Spinal cord (tissue), 10 donors: ENCODE measurements around the gene TAGLN3. TPM values are rescaled to one million over a fixed set of nuclear protein-coding genes. Genes with fewer than 3 reads are reported as not detected.

ENCODE experiments used
- DNase-seq, 6 donors: peaks; one replicate each; pipeline versions ENCODE4 v3.0.0 to v3.0.0-alpha.2; 2013 to 2015; ENCODE audit warnings: low spot score in 6 of 6, low read depth in 4 of 6
- H3K27ac ChIP-seq: one replicate; pipeline ENCODE4 v1.5.1; 2013; ENCODE audit warnings: low read depth, low read length, control low read depth
- H3K27me3 ChIP-seq: one replicate; pipeline ENCODE4 v1.6.1; 2013; ENCODE audit warnings: low read length; ENCODE audit not compliant: control insufficient read depth, insufficient read depth
- H3K36me3 ChIP-seq: one replicate; pipeline ENCODE4 v1.6.1; 2013; ENCODE audit warnings: low read length; ENCODE audit not compliant: control insufficient read depth, insufficient read depth
- H3K4me1 ChIP-seq: one replicate; pipeline ENCODE4 v1.6.1; 2013; ENCODE audit warnings: low read length; ENCODE audit not compliant: control insufficient read depth, insufficient read depth
- H3K4me3 ChIP-seq: one replicate; pipeline ENCODE4 v1.5.1; 2013; ENCODE audit warnings: low read depth, low read length, control low read depth
- H3K9me3 ChIP-seq: one replicate; pipeline ENCODE4 v1.6.1; 2013; ENCODE audit warnings: low read length; ENCODE audit not compliant: control insufficient read depth, insufficient read depth
- WGBS: methylation state at CpG from one replicate; pipeline ENCODE4 v1.1.5; 2013; ENCODE audit warnings: missing lambda C conversion rate; ENCODE audit not compliant: insufficient coverage; 5-methylcytosine and 5-hydroxymethylcytosine counted together
- polyA plus RNA-seq, 2 donors: library from polyadenylated mRNA; unstranded; fragments of 120-200 nt; gene quantifications; one replicate each; pipeline ENCODE4 v1.2.1, GENCODE V29; 2013; ENCODE audit not compliant: insufficient read length in 2 of 2
- total RNA-seq, 2 donors: library from RNA; depleted of rRNA in 1 of 2; stranded (reverse); fragments of 120-200 nt in 1 of 2; fragments of >200 nt in 1 of 2; gene quantifications; one replicate each; pipeline versions ENCODE4 v1.2.3 to v1.2.4, GENCODE V29; 2013 to 2014
- donor health status: healthy.

The TAGLN3 gene
- total and polyA plus RNA-seq, 4 donors: 52.6 to 171 (median 114) TPM

GRCh38 chr3:111972891-111973290 lies 25.8 kb upstream of the TAGLN3 start:
- Histone ChIP-seq H3K27me3 (no peaks in the 10 kb centered on the region), H3K4me1 (no peaks in the 10 kb centered on the region), H3K9me3 (no peaks in the 10 kb centered on the region), H3K27ac (no peak overlapping the region), H3K4me3 (no peak overlapping the region), H3K36me3 (no peaks in the 10 kb centered on the region)
- WGBS: no CpG with 5 or more reads among the region's 3 CpGs
- no peak for DNase-seq

- Histone ChIP-seq H3K27me3 (no peaks in the 10 kb centered on the region), H3K36me3 (no peaks in the 10 kb centered on the region), H3K4me3 (no peak overlapping the region), H3K27ac (no peak overlapping the region), H3K9me3 (no peaks in the 10 kb centered on the region), H3K4me1 (no peaks in the 10 kb centered on the region)
- WGBS: 89% methylated on average over 1 of the region's 2 CpGs
- DNase-seq: no peak
Observed at GRCh38 chr3:111975131-111975530, 23.6 kb upstream of the TAGLN3 start.

- no peak overlapping the region for H3K27ac ChIP-seq
- no peaks in the 10 kb centered on the region for H3K9me3 ChIP-seq
- WGBS: no CpG with 5 or more reads among the region's 2 CpGs
- no peak overlapping the region for H3K4me3 ChIP-seq
- H3K36me3 ChIP-seq: no peaks in the 10 kb centered on the region
- no peaks in the 10 kb centered on the region for H3K27me3 ChIP-seq
- peaks cover 6% of the 10 kb centered on the region for H3K4me1 ChIP-seq
- no peak for DNase-seq
Observed at GRCh38 chr3:111976254-111976653, 22.5 kb upstream of the TAGLN3 start.

DNA sequence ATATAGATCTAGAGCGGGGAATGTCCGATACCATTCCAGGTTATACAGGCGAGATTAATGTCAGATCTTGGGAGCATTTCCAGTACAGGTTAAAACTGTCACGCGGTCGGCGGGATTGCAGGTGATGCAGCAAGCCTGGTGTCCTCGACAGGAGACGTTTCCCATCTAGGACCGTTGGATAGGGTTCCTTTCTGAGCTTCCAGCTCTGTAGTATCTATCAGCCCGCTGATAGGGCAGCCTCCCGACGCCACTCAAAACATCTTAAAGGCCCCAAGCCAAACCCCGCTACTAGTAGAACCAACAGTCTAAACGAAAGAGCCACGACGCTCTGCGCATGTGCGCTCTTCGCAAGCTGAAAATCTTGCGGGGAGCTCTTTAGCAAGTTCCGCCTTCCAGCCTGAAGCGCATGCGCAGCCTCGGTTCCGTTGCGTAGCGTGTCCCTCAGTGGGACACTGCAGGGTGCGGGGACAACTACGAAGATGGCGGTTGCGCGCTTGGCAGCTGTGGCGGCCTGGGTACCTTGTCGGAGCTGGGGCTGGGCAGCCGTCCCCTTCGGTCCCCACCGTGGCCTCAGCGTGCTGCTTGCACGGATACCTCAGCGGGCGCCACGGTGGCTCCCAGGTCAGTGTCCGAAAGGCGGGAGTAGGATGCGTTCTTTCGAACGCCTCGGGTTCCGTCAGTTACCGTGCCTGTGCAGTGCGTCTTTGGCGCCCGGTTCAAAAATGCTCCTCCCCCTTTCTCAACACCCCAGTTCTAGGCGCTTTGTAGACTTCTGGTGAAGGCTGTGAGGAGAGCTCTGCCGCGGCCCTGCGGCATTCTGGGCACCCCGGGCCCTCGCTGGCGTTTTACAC lies 19.9 kb upstream of the TAGLN3 start, which contains the start of gene ABHD10:
Gene ABHD10, plus strand, starts transcription at position 444 of the 851 bp plus-strand sequence. Its CDS starts 36 bp downstream, at position 480.
- peak; percentile 96 to 100 (median 99) for DNase-seq
- no peaks in the 10 kb centered on the region for H3K9me3 ChIP-seq
- peak within 1 kb of the TSS; percentile 87 for H3K27ac ChIP-seq
- WGBS: under 1% methylated on average over 58 of the region's 61 CpGs
- H3K4me1 ChIP-seq: peaks cover 6% of the 10 kb centered on the region
- H3K4me3 ChIP-seq: peak within 1 kb of the TSS; percentile 99
- H3K36me3 ChIP-seq: no peaks in the 10 kb centered on the region
- no peaks in the 10 kb centered on the region for H3K27me3 ChIP-seq

DNA sequence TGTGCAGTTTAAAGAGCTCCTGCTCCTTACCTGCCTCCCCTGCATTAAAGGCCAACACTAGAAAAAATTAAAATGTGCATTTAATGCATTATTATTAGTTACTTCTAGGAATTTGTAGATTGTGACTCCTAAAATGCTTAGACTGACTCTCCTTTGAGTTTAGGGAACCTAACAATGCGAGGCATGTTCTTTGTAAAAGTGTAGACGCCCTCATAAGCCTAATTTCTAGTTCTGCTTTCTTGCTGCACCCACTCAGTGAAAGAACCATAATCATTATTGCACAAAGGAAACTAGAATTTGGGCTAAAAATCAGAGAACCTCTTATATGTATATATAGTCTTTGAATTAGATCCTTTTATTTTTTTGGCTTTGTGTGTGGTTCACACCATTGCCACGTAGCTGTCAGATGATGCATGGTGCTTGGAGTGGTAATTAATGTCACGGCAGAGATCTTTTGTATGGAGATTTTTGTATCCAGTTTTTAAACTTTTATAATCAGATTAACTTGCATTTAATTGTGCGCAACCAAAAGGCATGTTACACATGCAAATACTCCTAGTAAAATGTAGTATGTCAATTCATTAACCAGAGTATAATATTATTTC lies 19.2 kb upstream of the TAGLN3 start:
- Histone ChIP-seq H3K27ac (peak overlapping the region; percentile 87), H3K4me1 (peaks cover 6% of the 10 kb centered on the region), H3K4me3 (peak overlapping the region; percentile 99), H3K36me3 (no peaks in the 10 kb centered on the region), H3K27me3 (no peaks in the 10 kb centered on the region), H3K9me3 (no peaks in the 10 kb centered on the region)
- DNase-seq: peak in 1 of 6 donors; percentile 65
- no CpG with 5 or more reads among the region's 5 CpGs for WGBS

GRCh38 chr3:111980716-111981456 lies 17.8 kb upstream of the TAGLN3 start:
- 80% methylated on average over 3 of the region's 10 CpGs for WGBS
- no peak overlapping the region for H3K4me3 ChIP-seq

GRCh38 chr3:111981457-111981763 lies 17.3 kb upstream of the TAGLN3 start:
- peaks cover 6% of the 10 kb centered on the region for H3K4me1 ChIP-seq
- no peak for DNase-seq
- H3K27me3 ChIP-seq: no peaks in the 10 kb centered on the region
- H3K36me3 ChIP-seq: peaks cover 3% of the 10 kb centered on the region
- no peaks in the 10 kb centered on the region for H3K9me3 ChIP-seq
- no peak overlapping the region for H3K4me3 ChIP-seq
- H3K27ac ChIP-seq: no peak overlapping the region
- WGBS: no CpG with 5 or more reads among the region's 3 CpGs

More at GRCh38 chr3:111980716-111981456, 17.8 kb upstream of the TAGLN3 start:
- no peak for DNase-seq
- H3K4me1 ChIP-seq: peaks cover 6% of the 10 kb centered on the region
- H3K36me3 ChIP-seq: no peaks in the 10 kb centered on the region
- no peaks in the 10 kb centered on the region for H3K9me3 ChIP-seq
- H3K27ac ChIP-seq: no peak overlapping the region
- H3K27me3 ChIP-seq: no peaks in the 10 kb centered on the region

GRCh38 chr3:111984636-111985298 lies 14.0 kb upstream of the TAGLN3 start:
- Histone ChIP-seq H3K27me3 (no peaks in the 10 kb centered on the region), H3K9me3 (no peaks in the 10 kb centered on the region), H3K27ac (no peak overlapping the region), H3K36me3 (peaks cover 4% of the 10 kb centered on the region), H3K4me1 (peaks cover 6% of the 10 kb centered on the region), H3K4me3 (no peak overlapping the region)
- no peak for DNase-seq
- WGBS: 80% methylated on average over 1 of the region's 2 CpGs

DNA sequence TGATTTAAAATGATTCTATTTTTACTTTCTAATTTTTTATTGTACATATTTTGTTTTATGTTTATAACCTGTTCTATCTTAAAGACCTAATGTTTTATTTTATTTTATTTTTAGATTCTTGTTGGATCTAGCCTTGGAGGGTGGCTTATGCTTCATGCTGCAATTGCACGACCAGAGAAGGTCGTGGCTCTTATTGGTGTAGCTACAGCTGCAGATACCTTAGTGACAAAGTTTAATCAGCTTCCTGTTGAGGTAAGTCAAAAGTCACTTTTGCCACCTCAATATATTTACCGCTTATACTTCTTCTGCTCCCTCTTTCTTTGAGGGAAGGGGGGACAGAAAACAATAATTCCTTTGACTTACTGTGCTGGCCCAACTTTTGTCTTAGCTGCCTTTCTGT lies 11.9 kb upstream of the TAGLN3 start:
- Histone ChIP-seq H3K9me3 (no peaks in the 10 kb centered on the region), H3K4me1 (no peaks in the 10 kb centered on the region), H3K27ac (no peak overlapping the region), H3K4me3 (no peak overlapping the region), H3K27me3 (no peaks in the 10 kb centered on the region), H3K36me3 (peaks cover 4% of the 10 kb centered on the region)
- no peak for DNase-seq
- no CpG with 5 or more reads among the region's 3 CpGs for WGBS
